Right lobe of liver (tissue), 4 donors: ENCODE results near the gene DCTN1.

Experiments
- POLR2A ChIP-seq: fragments of 450-650 bp; IDR thresholded peaks from one replicate; pipeline ENCODE4 v1.6.1; 2017; ENCODE audit warnings: antibody characterized with exemption, mild to moderate bottlenecking
- TF ChIP-seq, protein P1 (sequence below), 4 donors: fragments of 200-600 bp in 3 of 4; fragments of 450-650 bp in 1 of 4; IDR thresholded peaks; one replicate each; pipeline versions ENCODE4 v1.5.1 to v1.8.0; 2016 to 2022; ENCODE audit warnings: antibody characterized with exemption in 4 of 4, mild to moderate bottlenecking in 2 of 4
- donor health status: DM: no; HTN: no; CAD: no.
- donor health status: DM: no; HTN: no; CAD: no.
- donor health status: DM: no; HTN: yes; CAD: no.

DNA sequence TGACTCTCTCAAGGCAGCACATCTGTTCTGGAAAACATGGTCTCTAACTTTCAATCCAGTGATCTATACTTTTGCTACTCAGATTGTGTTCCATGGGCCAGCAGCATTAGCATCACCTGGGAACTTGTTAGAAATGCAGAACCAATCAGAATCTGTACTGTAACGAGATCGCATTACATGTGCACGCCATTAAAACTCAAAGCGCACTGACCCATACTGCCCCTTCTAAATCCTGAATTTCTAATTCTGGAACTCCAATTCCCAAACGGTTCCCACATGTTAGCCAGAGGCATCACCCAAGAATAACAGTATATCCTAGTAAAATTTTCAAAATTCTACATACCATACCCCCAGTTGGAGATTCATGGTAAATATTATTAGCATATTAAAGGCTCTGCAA, 10.5 kb upstream of the DCTN1 start:
- no peak for TF ChIP-seq POLR2A
- TF ChIP-seq, protein P1, sequence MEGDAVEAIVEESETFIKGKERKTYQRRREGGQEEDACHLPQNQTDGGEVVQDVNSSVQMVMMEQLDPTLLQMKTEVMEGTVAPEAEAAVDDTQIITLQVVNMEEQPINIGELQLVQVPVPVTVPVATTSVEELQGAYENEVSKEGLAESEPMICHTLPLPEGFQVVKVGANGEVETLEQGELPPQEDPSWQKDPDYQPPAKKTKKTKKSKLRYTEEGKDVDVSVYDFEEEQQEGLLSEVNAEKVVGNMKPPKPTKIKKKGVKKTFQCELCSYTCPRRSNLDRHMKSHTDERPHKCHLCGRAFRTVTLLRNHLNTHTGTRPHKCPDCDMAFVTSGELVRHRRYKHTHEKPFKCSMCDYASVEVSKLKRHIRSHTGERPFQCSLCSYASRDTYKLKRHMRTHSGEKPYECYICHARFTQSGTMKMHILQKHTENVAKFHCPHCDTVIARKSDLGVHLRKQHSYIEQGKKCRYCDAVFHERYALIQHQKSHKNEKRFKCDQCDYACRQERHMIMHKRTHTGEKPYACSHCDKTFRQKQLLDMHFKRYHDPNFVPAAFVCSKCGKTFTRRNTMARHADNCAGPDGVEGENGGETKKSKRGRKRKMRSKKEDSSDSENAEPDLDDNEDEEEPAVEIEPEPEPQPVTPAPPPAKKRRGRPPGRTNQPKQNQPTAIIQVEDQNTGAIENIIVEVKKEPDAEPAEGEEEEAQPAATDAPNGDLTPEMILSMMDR (IDR thresholded peaks at IDR 0.05) = no peak
